GM13977 (cell line): ENCODE measurements around the gene PTCHD4.
A peak's percentile ranks its signal among the peaks of the same experiment; 100 is the strongest.
"Not testable (repeated sequence)": the region's sequence is repeated elsewhere in the genome, so short reads cannot be mapped to it uniquely, and the experiment has no call there.

ENCODE experiments used
- DNase-seq: peaks from one replicate; pipeline ENCODE4 v3.0.0; 2012; ENCODE audit warnings: low spot score
- in situ Hi-C: fragments of 300-500 bp; cut with MboI; formaldehyde crosslinking; loops from one replicate; pipeline ENCODE4 v1.12.0; 2022; ENCODE audit warnings: low sequenced_read_pairs, low pct_unique_long_range_greater_than_20kb, mixed read lengths, inconsistent platforms; ENCODE audit not compliant: unreplicated experiment
- TF ChIP-seq, protein P1 (sequence below): IDR thresholded peaks from 2 replicates; pipeline ENCODE4 v1.5.1; 2012; ENCODE audit warnings: mild to moderate bottlenecking, control low read depth; ENCODE audit not compliant: insufficient read depth; ENCODE audit errors: extremely low read depth, missing control alignments

The PTCHD4 gene

GRCh38 chr6:48116699-48117645 lies 6.0 kb upstream of the PTCHD4 start:
- no peak for DNase-seq

DNA sequence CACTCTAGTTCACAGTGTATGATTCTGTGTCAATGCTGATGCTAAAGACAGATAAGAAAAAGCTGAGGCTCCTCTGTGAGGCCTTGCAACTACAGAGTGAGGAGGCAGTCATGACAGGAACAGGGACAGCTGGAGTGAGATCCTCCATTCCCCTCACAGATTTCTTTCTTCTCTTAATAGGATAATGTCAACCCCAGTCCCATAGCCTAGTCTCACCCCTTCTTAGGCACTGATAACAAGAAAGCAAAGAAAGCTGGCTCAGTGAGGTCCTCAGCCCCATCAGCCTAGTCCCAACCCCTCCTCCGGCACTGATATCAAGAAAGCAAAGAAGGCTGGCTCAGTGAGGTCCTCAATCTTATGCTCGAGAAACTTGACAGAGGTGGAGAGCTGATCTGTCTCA lies 2.1 kb upstream of the PTCHD4 start:
- TF ChIP-seq, protein P1, sequence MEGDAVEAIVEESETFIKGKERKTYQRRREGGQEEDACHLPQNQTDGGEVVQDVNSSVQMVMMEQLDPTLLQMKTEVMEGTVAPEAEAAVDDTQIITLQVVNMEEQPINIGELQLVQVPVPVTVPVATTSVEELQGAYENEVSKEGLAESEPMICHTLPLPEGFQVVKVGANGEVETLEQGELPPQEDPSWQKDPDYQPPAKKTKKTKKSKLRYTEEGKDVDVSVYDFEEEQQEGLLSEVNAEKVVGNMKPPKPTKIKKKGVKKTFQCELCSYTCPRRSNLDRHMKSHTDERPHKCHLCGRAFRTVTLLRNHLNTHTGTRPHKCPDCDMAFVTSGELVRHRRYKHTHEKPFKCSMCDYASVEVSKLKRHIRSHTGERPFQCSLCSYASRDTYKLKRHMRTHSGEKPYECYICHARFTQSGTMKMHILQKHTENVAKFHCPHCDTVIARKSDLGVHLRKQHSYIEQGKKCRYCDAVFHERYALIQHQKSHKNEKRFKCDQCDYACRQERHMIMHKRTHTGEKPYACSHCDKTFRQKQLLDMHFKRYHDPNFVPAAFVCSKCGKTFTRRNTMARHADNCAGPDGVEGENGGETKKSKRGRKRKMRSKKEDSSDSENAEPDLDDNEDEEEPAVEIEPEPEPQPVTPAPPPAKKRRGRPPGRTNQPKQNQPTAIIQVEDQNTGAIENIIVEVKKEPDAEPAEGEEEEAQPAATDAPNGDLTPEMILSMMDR: no peak
- in situ Hi-C loops: no loop called here
- no peak for DNase-seq

More at GRCh38 chr6:48116699-48117645, 6.0 kb upstream of the PTCHD4 start:
- in situ Hi-C loops: no loop called here
- TF ChIP-seq, protein P1: no peak

GRCh38 chr6:48111575-48111974 lies 578 bp upstream of the PTCHD4 start:
- no peak for DNase-seq
- TF ChIP-seq, protein P1: no peak
- in situ Hi-C loops: no loop called here

GRCh38 chr6:48110436-48111142 lies 408 bp downstream of the PTCHD4 start:
- in situ Hi-C loops: no loop called here
- TF ChIP-seq, protein P1: no peak
- no peak for DNase-seq

- no peak for DNase-seq
- TF ChIP-seq, protein P1: no peak
- in situ Hi-C loops: no loop called here
Measured at GRCh38 chr6:48109944-48110343, 1.1 kb downstream of the PTCHD4 start.

DNA sequence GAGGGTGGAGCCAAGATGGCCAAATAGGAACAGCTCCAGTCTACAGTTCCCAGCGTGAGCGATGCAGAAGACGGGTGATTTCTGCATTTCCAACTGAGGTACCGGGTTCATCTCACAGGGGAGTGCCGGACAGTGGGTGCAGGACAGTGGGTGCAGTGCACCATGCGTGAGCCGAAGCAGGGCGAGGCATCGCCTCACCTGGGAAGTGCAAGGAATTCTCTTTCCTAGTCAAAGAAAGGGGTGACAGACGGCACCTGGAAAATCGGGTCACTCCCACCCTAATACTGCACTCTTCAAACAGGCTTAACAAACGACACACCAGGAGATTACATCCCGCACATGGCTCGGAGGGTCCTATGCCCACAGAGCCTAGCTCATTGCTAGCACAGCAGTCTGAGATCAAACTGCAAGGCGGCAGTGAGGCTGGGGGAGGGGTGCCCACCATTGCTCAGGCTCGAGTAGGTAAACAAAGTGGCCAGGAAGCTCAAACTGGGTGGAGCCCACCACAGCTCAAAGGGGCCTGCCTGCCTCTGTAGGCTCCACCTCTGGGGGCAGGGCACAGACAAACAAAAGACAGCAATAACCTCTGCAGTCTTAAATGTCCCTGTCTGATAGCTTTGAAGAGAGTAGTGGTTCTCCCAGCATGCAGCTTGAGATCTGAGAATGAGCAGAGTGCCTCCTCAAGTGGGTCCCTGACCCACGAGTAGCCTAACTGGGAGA lies 8.4 kb downstream of the PTCHD4 start:
- DNase-seq, in situ Hi-C loops: not testable (repeated sequence)

DNA sequence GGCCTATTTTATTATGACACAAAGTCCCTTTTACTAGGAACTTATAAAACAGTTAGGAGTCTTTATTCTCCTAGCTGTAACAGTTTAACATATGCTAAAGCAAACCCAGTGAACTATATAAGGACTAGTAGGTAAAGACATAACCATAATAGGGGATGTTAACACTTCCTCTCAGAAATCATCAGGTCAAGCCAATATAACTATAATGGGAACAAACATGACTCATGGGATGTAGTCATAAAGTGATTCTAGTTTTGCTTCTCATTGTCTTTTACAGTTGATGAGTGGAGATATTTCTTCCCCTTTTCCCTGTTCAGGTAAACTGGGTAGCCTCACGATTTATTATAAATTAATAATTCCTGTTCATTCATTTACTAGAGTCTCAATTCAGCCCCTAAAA lies 9.7 kb downstream of the PTCHD4 start:
- DNase-seq: peak; percentile 27
- TF ChIP-seq, protein P1: no peak
- in situ Hi-C loops: no loop called here
